K562 (cell line): ENCODE measurements around the gene PRDM11. TPM values are rescaled to one million over a fixed set of nuclear protein-coding genes. Genes with fewer than 3 reads are reported as not detected.

Experiments
- ATAC-seq: fragments of 200-7000 bp; cut with Tn5 transposase; 3 replicates; pipeline ENCODE4 v1.9.1; 2020; ENCODE audit warnings: moderate library complexity
- BruUV-seq: library from RNA; stranded (reverse); fragments of 400-500 nt; replicated peaks from 2 replicates; lab custom pipeline; 2021; lab: Mats Ljungman, UMichigan
- CTCF ChIA-PET: fragments of 300-600 bp; formaldehyde crosslinking; extraction: SDS; loops from one replicate; lab custom pipeline; 2021; ENCODE audit warnings: low intra/inter-chr PET ratio; lab: Yijun Ruan, JAX
- POLR2A ChIA-PET: fragments of 300-600, 350-650 bp; sonication (Branson Sonifier 250); formaldehyde crosslinking; extraction: SDS; loops from one replicate; lab custom pipeline; 2021; ENCODE audit warnings: antibody characterized with exemption, inconsistent platforms; lab: Yijun Ruan, JAX
- DNase-seq, 4 experiments: peaks; one replicate each; pipeline versions ENCODE4 v3.0.0 to v3.0.0-alpha.2; 2011 to 2018; ENCODE audit warnings: low spot score in 3 of 4, mixed read lengths in 3 of 4; ENCODE audit errors: extremely low read depth in 1 of 4
- FAIRE-seq: peaks from 2 replicates; lab custom pipeline; 2011; peaks lifted over from hg19 to GRCh38; lab: Jason Lieb, UNC
- H2AFZ ChIP-seq: 2 replicates; pipeline ENCODE4 v1.6.0; 2011; ENCODE audit warnings: low read depth, low read length, control low read depth, inconsistent platforms
- H3K27ac ChIP-seq: fragments of 200-600 bp; 3 replicates; pipeline ENCODE4 v1.8.0; 2011; ENCODE audit warnings: low read depth, mild to moderate bottlenecking, control low read depth, inconsistent platforms, low read length, moderate library complexity, mixed read lengths; ENCODE audit errors: extremely low read depth
- H3K27me3 ChIP-seq, 2 experiments: fragments of 300-600 bp in 1 of 2; 2 replicates in 1 of 2; 3 replicates in 1 of 2; pipeline versions ENCODE4 v1.6.0 to v1.8.0; 2011; ENCODE audit warnings: inconsistent platforms in 2 of 2, low read length in 2 of 2, mild to moderate bottlenecking in 1 of 2, mixed read lengths in 1 of 2, moderate library complexity in 1 of 2; ENCODE audit not compliant: control insufficient read depth in 2 of 2, insufficient read depth in 2 of 2
- H3K36me3 ChIP-seq: fragments of 300-600 bp; 3 replicates; pipeline ENCODE4 v1.8.0; 2011; ENCODE audit warnings: mild to moderate bottlenecking, low read length, inconsistent platforms; ENCODE audit not compliant: control insufficient read depth, insufficient read depth
- H3K4me1 ChIP-seq, 2 experiments: fragments of 200-600 bp in 1 of 2; replicated peaks in 1 of 2; 2 replicates in 1 of 2; 3 replicates in 1 of 2; pipeline versions ENCODE4 v1.5.1 to v1.8.0; 2011; ENCODE audit warnings: inconsistent platforms in 2 of 2, low read length in 2 of 2, mild to moderate bottlenecking in 1 of 2, mixed read lengths in 1 of 2, moderate library complexity in 1 of 2; ENCODE audit not compliant: control insufficient read depth in 2 of 2, insufficient read depth in 2 of 2
- H3K4me2 ChIP-seq: 2 replicates; pipeline ENCODE4 v1.6.1; 2011; ENCODE audit warnings: low read length, control low read depth, inconsistent platforms, mixed read lengths; ENCODE audit not compliant: insufficient read depth
- H3K4me3 ChIP-seq: fragments of 200-600 bp; sonication (generic), shearing (Covaris generic); 2 replicates; pipeline ENCODE4 v1.5.1; 2016; ENCODE audit warnings: control low read depth, inconsistent platforms
- H3K79me2 ChIP-seq: fragments of 200-600 bp; 3 replicates; pipeline ENCODE4 v1.8.0; 2011; ENCODE audit warnings: low read length, inconsistent platforms; ENCODE audit not compliant: control insufficient read depth, insufficient read depth
- H3K9ac ChIP-seq, 2 experiments: 2 replicates each; pipeline versions ENCODE4 v1.6.0 to v1.6.1; 2011; ENCODE audit warnings: low read depth in 2 of 2, low read length in 2 of 2, control low read depth in 1 of 2, inconsistent platforms in 1 of 2, mild to moderate bottlenecking in 1 of 2, mixed read lengths in 1 of 2; ENCODE audit not compliant: insufficient read depth in 1 of 2
- H3K9me1 ChIP-seq: one replicate; pipeline ENCODE4 v1.6.0; 2011; ENCODE audit warnings: inconsistent platforms, mild to moderate bottlenecking, low read length, moderate library complexity; ENCODE audit not compliant: control insufficient read depth, insufficient read depth
- H3K9me3 ChIP-seq: replicated peaks from 2 replicates; pipeline ENCODE4 v1.5.1; 2011; ENCODE audit warnings: low read depth, low read length, inconsistent platforms; ENCODE audit not compliant: control insufficient read depth, insufficient read depth
- H4K20me1 ChIP-seq: replicated peaks from 2 replicates; pipeline ENCODE4 v1.6.1; 2011; ENCODE audit warnings: low read length, inconsistent platforms, mixed read lengths; ENCODE audit not compliant: control insufficient read depth, insufficient read depth
- EZH2 ChIP-seq: IDR thresholded peaks from 2 replicates; pipeline ENCODE4 v1.6.1; 2012; ENCODE audit warnings: low read depth, mild to moderate bottlenecking, inconsistent platforms, low read length, borderline replicate concordance
- JUN ChIP-seq, 2 experiments: sonication (generic) in 1 of 2; formaldehyde crosslinking in 1 of 2; IDR thresholded peaks; 2 replicates each; pipeline versions ENCODE4 v1.6.1 to v1.8.0; 2012 to 2022; ENCODE audit warnings: borderline replicate concordance in 2 of 2, mild to moderate bottlenecking in 2 of 2, improper control_type of control experiment in 1 of 2, low read depth in 1 of 2, low read length in 1 of 2, missing genetic modification reagents in 1 of 2
- KDM4B ChIP-seq, 2 experiments: fragments of 450-650 bp in 1 of 2; sonication (generic) in 1 of 2; IDR thresholded peaks; 2 replicates each; pipeline ENCODE4 v1.6.1; 2016 to 2017; ENCODE audit warnings: borderline replicate concordance in 2 of 2, antibody characterized with exemption in 1 of 2, low read depth in 1 of 2, mild to moderate bottlenecking in 1 of 2
- PHF20 ChIP-seq: fragments of 450-650 bp; IDR thresholded peaks from 2 replicates; pipeline ENCODE4 v1.6.1; 2018; ENCODE audit not compliant: partially characterized antibody
- POLR2B ChIP-seq: fragments of 450-650 bp; IDR thresholded peaks from 2 replicates; pipeline ENCODE4 v1.6.1; 2018; ENCODE audit warnings: low read depth; ENCODE audit not compliant: partially characterized antibody
- RB1 ChIP-seq: fragments of 450-650 bp; IDR thresholded peaks from 2 replicates; pipeline ENCODE4 v1.6.1; 2017; ENCODE audit warnings: low read depth, mild to moderate bottlenecking
- ZNF695 ChIP-seq: fragments of 450-650 bp; formaldehyde crosslinking; IDR thresholded peaks from 2 replicates; pipeline ENCODE4 v1.4.0; 2020; ENCODE audit warnings: mild to moderate bottlenecking, moderate library complexity
- WGBS: fragments of 100-300 bp; shearing (Covaris generic); methylation state at CpG from one replicate; pipeline ENCODE4 v1.1.6; 2016; ENCODE audit warnings: low coverage, mixed read lengths; ENCODE audit not compliant: insufficient coverage; ENCODE audit errors: missing lambda C conversion rate; 5-methylcytosine and 5-hydroxymethylcytosine counted together
- in situ Hi-C: fragments of 300-500 bp; cut with MboI; formaldehyde crosslinking; loops from 4 replicates; pipeline ENCODE4 v1.15.0; 2018; ENCODE audit warnings: inconsistent platforms, mixed read lengths
- intact Hi-C: fragments of 100-400 bp; cut with micrococcal nuclease; formaldehyde crosslinking; loops from 2 replicates; pipeline ENCODE4 v1.14.2; 2022
- polyA plus RNA-seq, 8 experiments: library from polyadenylated mRNA; depleted of rRNA in 4 of 8; stranded (reverse) in 5 of 8; unstranded in 3 of 8; fragments of >200 nt; fragmentation: Nextera tagmentation in 2 of 8; fragmentation: Illumina TruSeq in 1 of 8; extraction: Ambion mirVana in 2 of 8; extraction: Trizol in 1 of 8; gene quantifications; 2 replicates each; pipeline versions ENCODE4 v1.2.1 to v1.2.3, GENCODE V29; 2011 to 2014; ENCODE audit warnings: inconsistent platforms in 1 of 8, missing spikeins in 1 of 8
- total RNA-seq, 7 experiments: library from RNA; depleted of rRNA in 6 of 7; stranded (reverse); fragments of >200 nt in 6 of 7; fragmentation: Illumina TruSeq in 2 of 7; extraction: Trizol in 2 of 7; gene quantifications; 2 replicates each; pipeline versions ENCODE4 v1.2.1 to v1.2.3, GENCODE V29; 2011 to 2021; ENCODE audit warnings: low replicate concordance in 1 of 7
- TF ChIP-seq, protein P1 (sequence below): IDR thresholded peaks from 2 replicates; pipeline ENCODE4 v1.6.1; 2016; ENCODE audit warnings: missing genetic modification characterization, missing compliant biosample characterization
- TF ChIP-seq, protein P2 (sequence below): fragments of 250-450 bp; sonication (Bioruptor Pico); IDR thresholded peaks from 2 replicates; pipeline ENCODE4 v1.8.0; 2022; ENCODE audit warnings: inconsistent platforms
- TF ChIP-seq, protein P3 (sequence below), 2 experiments: fragments of 450-650 bp; IDR thresholded peaks; 2 replicates each; pipeline ENCODE4 v1.6.1; 2016; ENCODE audit warnings: mild to moderate bottlenecking in 2 of 2, borderline replicate concordance in 1 of 2, low read depth in 1 of 2, moderate library complexity in 1 of 2

Gene PRDM11
- total and polyA plus RNA-seq, 9 of the 15 experiments (the other 6 are each of a cell fraction or from before 2014, with no cell fraction given), result 0.01 to 1.1 (median 0.29) TPM

DNA sequence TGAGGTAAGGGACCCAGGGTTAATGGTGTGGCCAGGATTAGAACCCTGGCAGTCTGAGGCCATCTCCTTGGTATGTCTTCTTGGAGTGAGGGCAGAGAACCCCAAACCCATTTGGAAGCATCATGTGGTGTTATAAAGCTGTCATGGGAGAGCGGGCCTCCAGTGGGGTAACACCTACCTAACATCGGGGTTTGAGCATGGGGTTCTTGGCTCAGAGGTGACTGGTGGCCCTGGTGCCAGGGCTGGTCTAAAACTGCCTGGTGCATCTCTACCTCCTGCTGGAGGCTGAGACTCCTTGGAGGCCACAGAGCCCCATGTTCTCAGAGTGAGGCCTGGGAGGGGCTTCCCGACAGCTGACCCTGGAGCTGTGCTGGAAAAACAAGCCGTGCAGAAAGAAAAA lies 4.5 kb downstream of the PRDM11 start:
- Histone ChIP-seq H3K9me3 (no peaks in the 10 kb centered on the region), H3K9me1 (no peaks in the 10 kb centered on the region), H3K4me3 (no peak overlapping the region), H3K79me2 (no peaks in the 10 kb centered on the region), H2AFZ (no peak overlapping the region), H4K20me1 (no peaks in the 10 kb centered on the region), H3K36me3 (no peaks in the 10 kb centered on the region), H3K9ac (no peak overlapping the region), H3K27me3 (peaks cover 4 to 46% of the 10 kb centered on the region in 2 experiments; a peak in 3 of 5 replicates), H3K27ac (no peak overlapping the region), H3K4me1 (peaks cover 0 to 15% of the 10 kb centered on the region in 2 experiments; a peak in 3 of 5 replicates), H3K4me2 (no peak overlapping the region)
- ChIA-PET POLR2A (no interaction called here), CTCF (no interaction called here)
- DNase-seq (no peak), FAIRE-seq (no peak), ATAC-seq (no peak)
- in situ Hi-C loops (no loop called here), intact Hi-C loops (no loop called here)
- WGBS, result 2% methylated on average over 4 of the region's 4 CpGs
- no TSS peak for BruUV-seq
- TF ChIP-seq RB1, result no peak
- TF ChIP-seq EZH2, result no peak
- TF ChIP-seq, protein P1, sequence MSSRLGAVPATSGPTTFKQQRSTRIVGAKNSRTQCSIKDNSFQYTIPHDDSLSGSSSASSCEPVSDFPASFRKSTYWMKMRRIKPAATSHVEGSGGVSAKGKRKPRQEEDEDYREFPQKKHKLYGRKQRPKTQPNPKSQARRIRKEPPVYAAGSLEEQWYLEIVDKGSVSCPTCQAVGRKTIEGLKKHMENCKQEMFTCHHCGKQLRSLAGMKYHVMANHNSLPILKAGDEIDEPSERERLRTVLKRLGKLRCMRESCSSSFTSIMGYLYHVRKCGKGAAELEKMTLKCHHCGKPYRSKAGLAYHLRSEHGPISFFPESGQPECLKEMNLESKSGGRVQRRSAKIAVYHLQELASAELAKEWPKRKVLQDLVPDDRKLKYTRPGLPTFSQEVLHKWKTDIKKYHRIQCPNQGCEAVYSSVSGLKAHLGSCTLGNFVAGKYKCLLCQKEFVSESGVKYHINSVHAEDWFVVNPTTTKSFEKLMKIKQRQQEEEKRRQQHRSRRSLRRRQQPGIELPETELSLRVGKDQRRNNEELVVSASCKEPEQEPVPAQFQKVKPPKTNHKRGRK (tag), result no peak
- TF ChIP-seq KDM4B (IDR thresholded peaks at IDR 0.05; ENCODE audit: borderline replicate concordance in 2 of 2, low read depth in 1 of 2), result no peak
- TF ChIP-seq PHF20, result no peak
- no peak for TF ChIP-seq ZNF695 (CRISPR knock-in tag)
- no peak for TF ChIP-seq POLR2B
- TF ChIP-seq, protein P2, sequence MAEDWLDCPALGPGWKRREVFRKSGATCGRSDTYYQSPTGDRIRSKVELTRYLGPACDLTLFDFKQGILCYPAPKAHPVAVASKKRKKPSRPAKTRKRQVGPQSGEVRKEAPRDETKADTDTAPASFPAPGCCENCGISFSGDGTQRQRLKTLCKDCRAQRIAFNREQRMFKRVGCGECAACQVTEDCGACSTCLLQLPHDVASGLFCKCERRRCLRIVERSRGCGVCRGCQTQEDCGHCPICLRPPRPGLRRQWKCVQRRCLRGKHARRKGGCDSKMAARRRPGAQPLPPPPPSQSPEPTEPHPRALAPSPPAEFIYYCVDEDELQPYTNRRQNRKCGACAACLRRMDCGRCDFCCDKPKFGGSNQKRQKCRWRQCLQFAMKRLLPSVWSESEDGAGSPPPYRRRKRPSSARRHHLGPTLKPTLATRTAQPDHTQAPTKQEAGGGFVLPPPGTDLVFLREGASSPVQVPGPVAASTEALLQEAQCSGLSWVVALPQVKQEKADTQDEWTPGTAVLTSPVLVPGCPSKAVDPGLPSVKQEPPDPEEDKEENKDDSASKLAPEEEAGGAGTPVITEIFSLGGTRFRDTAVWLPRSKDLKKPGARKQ, result no peak
- TF ChIP-seq JUN (IDR thresholded peaks at IDR 0.05; ENCODE audit: borderline replicate concordance, low read depth, low read length), result no peak
- no peak for TF ChIP-seq JUN (CRISPR knock-in tag; IDR thresholded peaks at IDR 0.05; ENCODE audit: borderline replicate concordance)
- TF ChIP-seq, protein P3, sequence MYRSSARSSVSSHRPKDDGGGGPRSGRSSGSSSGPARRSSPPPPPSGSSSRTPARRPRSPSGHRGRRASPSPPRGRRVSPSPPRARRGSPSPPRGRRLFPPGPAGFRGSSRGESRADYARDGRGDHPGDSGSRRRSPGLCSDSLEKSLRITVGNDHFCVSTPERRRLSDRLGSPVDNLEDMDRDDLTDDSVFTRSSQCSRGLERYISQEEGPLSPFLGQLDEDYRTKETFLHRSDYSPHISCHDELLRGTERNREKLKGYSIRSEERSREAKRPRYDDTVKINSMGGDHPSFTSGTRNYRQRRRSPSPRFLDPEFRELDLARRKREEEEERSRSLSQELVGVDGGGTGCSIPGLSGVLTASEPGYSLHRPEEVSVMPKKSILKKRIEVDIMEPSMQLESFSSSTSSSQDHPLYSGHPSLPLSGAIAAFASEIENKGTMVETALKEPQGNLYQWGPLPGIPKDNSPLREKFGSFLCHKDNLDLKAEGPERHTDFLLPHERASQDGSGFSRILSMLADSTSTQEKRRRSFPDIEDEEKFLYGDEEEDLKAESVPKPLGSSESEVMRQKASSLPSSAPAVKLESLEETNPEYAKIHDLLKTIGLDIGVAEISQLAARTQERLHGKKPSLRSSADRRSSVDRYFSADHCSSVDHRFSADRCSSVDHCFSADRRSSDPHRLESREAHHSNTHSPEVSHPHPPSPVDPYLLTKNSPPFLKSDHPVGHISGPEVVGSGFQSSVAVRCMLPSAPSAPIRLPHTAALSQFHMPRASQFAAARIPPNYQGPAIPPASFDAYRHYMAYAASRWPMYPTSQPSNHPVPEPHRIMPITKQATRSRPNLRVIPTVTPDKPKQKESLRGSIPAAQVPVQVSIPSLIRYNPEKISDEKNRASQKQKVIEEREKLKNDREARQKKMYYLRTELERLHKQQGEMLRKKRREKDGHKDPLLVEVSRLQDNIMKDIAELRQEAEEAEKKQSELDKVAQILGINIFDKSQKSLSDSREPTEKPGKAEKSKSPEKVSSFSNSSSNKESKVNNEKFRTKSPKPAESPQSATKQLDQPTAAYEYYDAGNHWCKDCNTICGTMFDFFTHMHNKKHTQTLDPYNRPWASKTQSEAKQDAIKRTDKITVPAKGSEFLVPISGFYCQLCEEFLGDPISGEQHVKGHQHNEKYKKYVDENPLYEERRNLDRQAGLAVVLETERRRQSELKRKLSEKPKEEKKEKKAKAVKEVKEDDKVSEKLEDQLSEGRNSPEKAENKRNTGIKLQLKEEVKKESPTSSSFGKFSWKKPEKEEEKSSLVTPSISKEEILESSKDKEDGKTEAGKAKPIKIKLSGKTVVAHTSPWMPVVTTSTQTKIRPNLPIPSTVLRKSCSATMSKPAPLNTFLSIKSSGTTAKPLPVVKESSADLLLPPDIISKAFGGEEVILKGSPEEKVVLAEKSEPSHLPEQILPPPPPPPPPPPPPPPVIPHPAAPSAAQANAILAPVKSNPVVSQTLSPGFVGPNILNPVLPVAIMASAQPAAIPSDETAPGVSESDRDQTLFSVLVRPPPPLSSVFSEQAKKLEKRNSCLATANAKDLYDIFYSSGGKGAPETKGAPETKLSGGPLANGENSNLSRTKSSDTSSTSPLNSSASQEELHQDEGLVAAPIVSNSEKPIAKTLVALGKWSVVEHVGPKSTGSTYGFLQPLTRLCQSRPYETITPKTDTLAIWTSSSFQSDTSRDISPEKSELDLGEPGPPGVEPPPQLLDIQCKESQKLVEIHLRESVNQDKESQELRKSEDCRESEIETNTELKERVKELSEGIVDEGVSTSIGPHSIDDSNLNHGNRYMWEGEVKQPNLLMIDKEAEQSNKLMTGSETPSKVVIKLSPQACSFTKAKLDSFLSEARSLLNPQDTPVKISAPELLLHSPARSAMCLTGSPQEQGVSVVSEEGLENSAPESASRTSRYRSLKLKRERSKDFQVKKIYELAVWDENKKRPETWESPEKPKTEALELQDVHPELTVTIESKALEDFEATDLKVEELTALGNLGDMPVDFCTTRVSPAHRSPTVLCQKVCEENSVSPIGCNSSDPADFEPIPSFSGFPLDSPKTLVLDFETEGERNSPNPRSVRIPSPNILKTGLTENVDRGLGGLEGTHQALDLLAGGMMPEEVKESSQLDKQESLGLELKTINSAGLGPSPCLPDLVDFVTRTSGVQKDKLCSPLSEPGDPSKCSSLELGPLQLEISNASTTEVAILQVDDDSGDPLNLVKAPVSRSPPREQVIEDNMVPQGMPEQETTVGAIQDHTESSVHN (IDR thresholded peaks at IDR 0.05; ENCODE audit: borderline replicate concordance in 1 of 2, low read depth in 1 of 2), result no peak
